HG02970 (cell line): Measurements from ENCODE around the gene B3GNT2.
"Not testable (repeated sequence)": the region's sequence is repeated elsewhere in the genome, so short reads cannot be mapped to it uniquely, and the experiment has no call there.

Experiments used
- ATAC-seq: cut with Tn5 transposase; IDR thresholded peaks from one replicate; pipeline ENCODE4 v1.9.1; 2021; ENCODE audit warnings: mild to moderate bottlenecking, moderate library complexity, moderate number of reproducible peaks; ENCODE audit not compliant: unreplicated experiment, low FRiP score

Gene B3GNT2

GRCh38 chr2:62229082-62229605 lies 33.2 kb downstream of the B3GNT2 start:
- no peak for ATAC-seq

- no peak for ATAC-seq
Observed at GRCh38 chr2:62231541-62231940, 35.6 kb downstream of the B3GNT2 start.

- ATAC-seq: no peak
Observed at GRCh38 chr2:62234755-62235655, 39.1 kb downstream of the B3GNT2 start.

GRCh38 chr2:62236499-62236898 lies 40.6 kb downstream of the B3GNT2 start:
- no peak for ATAC-seq

GRCh38 chr2:62238236-62238635 lies 42.3 kb downstream of the B3GNT2 start:
- no peak for ATAC-seq

GRCh38 chr2:62240546-62240945 lies 44.6 kb downstream of the B3GNT2 start:
- ATAC-seq: no peak

- no peak for ATAC-seq
Observed at GRCh38 chr2:62243983-62244382, 48.1 kb downstream of the B3GNT2 start.

- ATAC-seq: no peak
Observed at GRCh38 chr2:62248226-62248625, 52.3 kb downstream of the B3GNT2 start.

GRCh38 chr2:62250239-62250638 lies 54.3 kb downstream of the B3GNT2 start:
- ATAC-seq: no peak

GRCh38 chr2:62254424-62255266 lies 58.7 kb downstream of the B3GNT2 start:
- ATAC-seq: no peak

- ATAC-seq: no peak
Observed at GRCh38 chr2:62257466-62257865, 61.6 kb downstream of the B3GNT2 start.

GRCh38 chr2:62263076-62263715 lies 67.3 kb downstream of the B3GNT2 start:
- ATAC-seq: no peak

GRCh38 chr2:62264186-62264585 lies 68.3 kb downstream of the B3GNT2 start:
- no peak for ATAC-seq

GRCh38 chr2:62265106-62265505 lies 69.2 kb downstream of the B3GNT2 start:
- ATAC-seq: no peak

- no peak for ATAC-seq
Observed at GRCh38 chr2:62266433-62267038, 70.6 kb downstream of the B3GNT2 start.

GRCh38 chr2:62267696-62268095 lies 71.8 kb downstream of the B3GNT2 start:
- no peak for ATAC-seq

- not testable (repeated sequence) for ATAC-seq
Observed at GRCh38 chr2:62268681-62269188, 72.8 kb downstream of the B3GNT2 start.

GRCh38 chr2:62270728-62271127 lies 74.8 kb downstream of the B3GNT2 start:
- ATAC-seq: no peak
